GM19397 (cell line): ENCODE results near the gene RNF224.
"Not testable (repeated sequence)": the region's sequence is repeated elsewhere in the genome, so short reads cannot be mapped to it uniquely, and the experiment has no call there.

Source experiments
- ATAC-seq: cut with Tn5 transposase; IDR thresholded peaks from one replicate; pipeline ENCODE4 v1.9.1; 2021; ENCODE audit warnings: mild to moderate bottlenecking, moderate library complexity; ENCODE audit not compliant: unreplicated experiment

Gene RNF224

DNA sequence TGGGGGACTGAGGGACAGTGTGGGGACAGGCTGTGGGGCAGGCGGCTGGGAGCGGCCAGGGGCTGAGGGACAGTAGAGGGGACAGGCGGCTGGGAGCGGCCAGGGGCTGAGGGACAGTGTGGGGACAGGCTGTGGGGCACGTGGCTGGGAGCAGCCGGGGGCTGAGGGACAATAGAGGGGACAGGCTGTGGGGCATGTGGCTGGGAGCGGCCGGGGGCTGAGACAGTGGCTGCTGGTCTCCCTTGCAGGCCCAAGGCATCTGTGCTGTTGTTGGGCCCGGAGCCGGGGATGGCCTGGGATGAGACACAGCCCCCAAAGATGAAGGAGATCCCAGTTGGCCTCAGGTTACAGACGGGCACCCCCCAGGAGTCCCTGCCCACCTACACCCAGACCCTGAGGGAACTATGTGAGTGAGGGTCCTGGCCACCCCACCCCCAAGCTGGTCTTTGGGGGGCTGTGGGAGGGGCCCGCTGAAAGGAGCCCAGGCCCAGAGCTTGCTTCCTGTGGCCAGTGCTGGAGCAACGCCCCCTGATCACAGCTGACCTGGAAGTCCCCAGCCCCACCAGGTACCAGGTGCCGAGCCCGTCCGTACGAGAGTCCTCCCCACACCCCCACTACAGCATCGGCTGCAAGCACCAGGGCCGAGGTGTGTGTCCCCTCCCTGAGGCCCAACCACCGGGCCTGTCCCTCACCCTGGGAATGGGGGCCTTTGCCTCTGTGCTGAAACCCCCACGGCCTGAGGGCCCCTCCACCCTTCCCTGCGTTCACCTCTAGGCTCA is 24.4 kb downstream of the RNF224 start:
- ATAC-seq, result no peak

DNA sequence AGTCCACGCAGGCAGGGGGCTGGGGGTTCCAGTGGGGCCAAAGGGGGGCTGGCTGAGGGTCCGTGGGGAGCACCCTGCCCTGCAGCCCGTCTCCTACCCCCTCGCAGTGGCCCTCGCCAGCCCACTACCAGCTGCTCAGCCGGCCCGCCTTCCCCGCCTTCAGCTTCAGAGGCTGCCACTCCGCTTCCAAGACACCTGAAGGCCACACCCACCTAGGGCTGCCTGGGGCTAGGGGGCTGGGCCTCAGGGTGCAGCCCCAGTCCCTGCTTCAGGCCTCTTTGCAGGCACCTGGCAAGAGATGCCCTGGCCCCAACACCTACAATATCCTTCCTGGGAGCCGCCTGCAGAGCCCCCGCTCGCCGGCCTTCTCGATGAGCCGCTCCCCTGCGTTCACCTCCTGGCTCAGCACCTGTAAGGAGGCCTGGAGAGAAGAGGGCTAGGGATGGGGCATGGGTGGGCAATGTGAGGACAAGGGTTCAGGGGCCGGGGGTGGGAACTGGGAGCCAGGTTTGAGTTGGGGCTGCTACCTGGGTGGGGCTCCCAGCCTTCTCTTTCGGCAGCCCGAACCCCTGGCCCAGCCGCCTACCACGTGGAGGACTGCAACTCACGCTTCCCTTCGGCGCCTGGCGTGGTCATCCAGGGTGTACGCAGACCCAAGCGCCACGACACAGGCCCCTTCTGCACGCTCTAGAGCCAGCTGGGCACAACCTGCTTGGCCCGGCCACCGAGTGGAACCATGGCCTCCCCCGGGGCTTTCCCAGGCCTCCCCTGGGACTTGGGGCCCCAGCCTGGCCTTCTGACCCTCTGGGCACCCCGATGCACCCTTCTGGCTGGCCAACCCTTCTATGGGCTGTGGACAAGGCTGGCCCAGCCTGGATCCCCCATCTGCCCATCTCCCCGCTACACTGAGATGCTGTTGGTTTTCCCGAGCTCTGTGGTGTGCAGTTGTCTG is 25.5 kb downstream of the RNF224 start:
- ATAC-seq, result no peak

DNA sequence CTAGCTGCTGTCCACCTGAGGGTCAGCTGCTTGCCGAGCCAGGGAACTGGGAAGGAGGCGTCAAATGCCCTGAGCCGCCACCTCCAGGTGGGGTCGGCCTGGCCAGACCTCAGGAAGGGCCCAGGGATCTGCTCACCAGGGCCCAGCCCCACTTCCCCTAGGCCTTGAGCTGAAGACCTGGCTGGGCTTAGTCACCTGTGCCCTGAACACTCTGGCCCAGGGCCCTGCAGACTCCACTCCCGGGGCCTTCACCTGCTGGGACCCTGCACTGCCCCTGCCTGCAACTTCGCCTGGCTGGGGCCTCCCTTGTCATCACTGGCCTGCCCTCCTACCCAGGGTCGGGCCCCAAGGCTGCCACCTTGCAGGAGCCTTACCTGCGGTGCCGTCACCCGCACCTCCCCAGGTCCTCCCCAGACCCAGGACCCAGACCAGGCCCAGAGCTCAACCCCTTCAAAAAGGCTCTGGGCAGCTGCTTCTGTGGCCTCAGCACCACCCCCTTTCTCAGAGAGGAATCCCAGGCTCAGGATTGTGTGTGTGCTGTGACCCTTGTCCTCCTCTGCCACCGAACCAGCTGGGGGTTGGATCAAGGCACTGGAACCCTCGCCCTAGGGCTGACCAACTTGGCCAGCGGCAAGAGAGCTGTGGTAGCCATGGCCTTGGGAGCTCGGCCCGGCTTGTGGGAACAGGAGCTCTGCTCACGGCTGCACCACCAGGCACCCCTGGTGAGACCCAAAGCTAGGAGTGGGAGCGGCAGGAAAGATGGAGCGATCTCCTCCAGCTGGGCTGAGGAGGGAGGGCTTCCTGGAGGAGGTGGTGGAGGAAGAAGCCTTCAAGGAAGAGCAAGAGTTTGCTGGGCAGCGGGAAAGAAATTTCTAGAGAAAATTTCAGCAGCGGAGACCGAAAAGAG is 26.7 kb downstream of the RNF224 start:
- ATAC-seq, result no peak

DNA sequence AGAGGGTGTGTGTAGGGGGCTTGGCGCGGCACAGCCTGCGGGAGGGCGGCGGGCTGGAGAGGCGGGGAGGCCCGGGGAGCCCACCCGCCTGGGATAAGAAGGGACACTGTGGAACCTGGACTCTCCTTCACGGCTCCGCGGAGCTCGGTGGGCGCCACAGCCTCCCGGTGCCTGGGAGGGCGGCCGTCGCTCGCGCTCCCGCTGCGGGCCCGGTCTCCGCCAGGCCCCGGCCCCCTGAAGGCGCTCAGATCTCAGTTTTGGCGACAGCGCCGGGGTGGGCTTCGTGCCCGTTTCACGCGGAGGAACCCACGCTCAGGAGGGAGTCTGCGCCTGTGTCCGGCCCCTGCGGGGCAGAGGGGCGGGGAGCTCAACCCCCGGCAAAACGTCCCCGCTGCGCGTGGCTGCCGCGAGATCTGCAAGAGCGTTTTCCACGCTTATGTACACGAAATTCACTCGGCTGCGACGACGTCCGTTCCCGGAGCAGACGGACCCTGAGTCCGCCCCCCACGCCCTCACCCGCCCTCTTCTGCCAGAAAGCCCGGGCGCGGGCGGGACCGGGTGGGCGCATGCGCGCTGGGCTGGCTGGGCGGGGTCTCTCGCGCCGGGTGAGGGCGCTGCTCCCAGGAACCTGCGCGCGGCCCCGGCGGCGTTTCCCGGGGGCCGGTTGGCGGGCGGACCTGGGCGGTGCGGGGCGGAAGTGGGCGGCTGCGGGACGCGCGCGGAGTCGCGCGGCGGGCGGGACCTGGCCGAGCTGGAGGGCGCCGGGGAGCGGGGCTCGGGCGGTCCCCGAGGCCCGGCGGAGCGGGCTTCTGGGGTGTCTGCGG is 27.5 kb downstream of the RNF224 start, which contains the start of gene NELFB:
Gene NELFB (plus strand): TSS at position 704 of the 824 bp plus-strand sequence.
- ATAC-seq, result peak; percentile 88

DNA sequence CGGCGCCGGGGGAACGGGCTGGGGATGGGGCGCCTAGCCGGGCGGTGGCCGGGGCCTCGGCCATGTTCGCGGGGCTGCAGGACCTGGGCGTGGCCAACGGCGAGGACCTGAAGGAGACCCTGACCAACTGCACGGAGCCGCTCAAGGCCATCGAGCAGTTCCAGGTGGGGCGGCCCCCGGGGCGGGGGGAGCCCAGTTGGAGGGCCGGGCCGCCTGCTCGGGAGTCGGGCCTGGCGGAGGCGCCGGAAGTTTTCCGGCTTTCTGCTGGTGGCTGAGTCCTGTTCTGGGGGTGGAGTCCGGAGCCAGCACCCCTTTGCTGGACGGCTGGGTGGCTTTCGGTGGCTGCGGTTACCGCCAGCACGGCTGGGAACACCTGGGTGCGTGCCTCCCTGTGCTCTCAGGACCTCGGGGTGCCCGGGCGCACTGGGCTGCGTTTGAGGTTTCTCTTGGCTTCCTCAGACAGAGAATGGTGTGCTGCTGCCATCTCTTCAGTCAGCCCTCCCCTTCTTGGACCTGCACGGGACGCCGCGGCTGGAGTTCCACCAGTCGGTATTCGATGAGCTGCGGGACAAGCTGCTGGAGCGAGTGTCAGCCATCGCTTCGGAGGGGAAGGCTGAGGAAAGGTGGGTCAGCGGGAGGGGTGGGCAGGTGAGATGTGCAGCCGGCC is 28.3 kb downstream of the RNF224 start:
- ATAC-seq, result no peak

DNA sequence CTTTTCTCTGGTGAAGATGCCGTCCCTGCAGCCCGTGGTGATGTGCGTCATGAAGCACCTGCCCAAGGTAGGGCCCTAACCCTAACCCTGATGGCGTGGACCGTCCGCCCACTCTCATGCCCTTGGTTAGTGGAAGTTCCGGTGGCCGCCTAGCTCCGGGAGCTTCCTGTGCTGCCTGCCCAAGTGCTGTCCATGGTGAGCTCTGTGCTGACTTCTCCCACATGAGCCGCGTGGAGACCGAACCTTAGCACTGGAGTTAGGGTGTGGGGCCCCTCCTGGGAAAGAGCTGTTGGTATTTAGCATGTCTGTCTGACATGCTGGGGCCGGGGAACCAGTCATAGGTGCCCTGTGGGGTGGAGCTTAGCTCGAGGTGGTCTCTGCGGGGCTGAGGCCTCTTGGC is 29.1 kb downstream of the RNF224 start:
- ATAC-seq, result no peak

DNA sequence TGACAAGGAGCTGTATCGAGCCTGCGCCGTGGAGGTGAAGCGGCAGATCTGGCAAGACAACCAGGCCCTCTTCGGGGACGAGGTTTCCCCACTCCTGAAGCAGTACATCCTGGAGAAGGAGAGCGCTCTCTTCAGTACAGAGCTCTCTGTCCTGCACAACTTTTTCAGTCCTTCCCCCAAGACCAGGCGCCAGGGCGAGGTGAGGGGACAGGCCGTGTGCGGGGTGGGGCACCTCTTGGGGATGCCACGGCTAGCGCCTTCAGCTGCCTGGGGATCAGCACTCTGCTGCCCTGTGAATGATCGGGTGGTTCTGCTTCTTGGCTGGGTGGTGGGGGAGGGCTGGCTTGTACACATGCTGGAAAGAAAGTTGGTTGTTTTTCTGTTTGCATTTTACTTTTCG is 29.6 kb downstream of the RNF224 start:
- no peak for ATAC-seq

DNA sequence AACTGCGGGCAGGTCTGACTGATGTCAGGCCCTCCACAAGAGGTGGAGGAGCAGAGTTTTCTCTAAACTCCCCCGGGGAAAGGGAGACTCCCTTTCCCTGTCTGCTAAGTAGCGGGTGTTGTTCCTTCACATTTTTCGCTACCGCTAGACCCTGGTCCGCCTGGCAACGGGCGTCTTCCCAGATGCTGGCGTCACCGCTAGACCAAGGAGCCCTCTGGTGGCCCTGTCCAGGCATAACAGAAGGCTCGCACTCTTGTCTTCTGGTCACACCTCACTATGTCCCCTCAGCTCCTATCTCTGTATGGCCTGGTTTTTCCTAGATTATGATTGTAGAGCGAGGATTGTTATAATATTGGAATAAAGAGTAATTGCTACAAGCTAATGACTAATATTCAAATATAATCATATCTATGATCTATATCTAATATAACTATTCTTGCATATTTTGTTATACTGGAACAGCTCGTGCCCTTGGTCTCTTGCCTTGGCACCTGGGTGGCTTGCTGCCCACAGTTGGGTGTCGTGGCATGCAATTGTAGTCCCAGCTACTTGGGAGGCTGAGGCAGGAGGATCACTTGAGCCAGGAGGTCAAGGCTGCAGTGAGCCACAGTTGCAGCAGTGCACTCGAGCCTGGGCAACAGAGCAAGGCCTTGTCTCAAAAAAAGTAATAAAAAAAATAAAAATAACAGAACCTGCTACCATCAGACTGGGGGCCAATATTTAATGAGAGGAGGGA is 35.0 kb downstream of the RNF224 start:
- not testable (repeated sequence) for ATAC-seq

DNA sequence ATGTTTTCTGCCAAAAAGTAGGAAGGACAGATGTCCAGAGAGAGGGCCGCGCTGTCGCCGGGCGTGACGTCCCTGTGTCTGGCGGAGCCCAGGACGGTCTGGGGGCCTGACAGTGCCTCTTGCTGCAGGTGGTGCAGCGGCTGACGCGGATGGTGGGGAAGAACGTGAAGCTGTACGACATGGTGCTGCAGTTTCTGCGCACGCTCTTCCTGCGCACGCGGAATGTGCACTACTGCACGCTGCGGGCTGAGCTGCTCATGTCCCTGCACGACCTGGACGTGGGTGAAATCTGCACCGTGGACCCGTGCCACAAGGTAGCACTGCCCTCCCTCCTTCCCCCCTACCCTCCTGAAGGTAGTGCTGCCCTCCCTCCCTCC is 35.6 kb downstream of the RNF224 start:
- no peak for ATAC-seq

DNA sequence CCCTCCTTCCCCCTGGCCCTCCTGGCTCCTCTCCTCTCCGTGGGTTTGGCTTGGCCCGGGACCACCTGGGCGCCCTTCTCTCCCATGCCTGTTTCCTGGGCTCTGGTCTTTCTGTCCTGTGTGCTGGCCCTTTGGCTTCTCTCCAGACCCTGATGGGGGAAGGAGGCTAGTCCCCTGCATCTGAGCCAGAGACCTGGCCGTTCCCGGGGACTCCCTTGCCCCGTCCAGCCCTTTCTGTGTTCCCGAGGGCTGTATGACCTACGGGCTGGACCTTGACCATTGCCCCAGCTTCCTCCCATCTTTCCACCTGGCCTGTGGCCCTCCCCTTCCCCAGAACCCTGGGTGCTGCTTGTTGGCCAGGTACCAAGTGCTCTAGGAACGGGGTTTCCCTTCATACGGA is 36.2 kb downstream of the RNF224 start:
- no peak for ATAC-seq

DNA sequence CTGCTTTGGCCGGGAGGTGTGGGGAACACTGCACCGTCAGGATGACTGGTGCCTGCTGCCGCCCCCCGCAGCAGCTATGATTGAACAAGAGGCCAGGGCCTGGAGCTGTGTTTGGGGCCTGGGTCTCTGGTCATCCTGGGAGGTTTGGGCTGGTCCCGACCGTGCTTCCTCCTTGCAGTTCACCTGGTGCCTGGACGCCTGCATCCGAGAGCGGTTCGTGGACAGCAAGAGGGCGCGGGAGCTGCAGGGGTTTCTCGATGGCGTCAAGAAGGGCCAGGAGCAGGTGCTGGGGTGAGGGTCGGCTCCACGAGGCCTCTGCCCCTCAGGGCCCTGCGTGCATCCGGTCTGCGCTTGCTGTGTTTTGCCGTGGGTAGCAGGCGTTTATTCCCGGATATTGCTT is 36.8 kb downstream of the RNF224 start:
- no peak for ATAC-seq

DNA sequence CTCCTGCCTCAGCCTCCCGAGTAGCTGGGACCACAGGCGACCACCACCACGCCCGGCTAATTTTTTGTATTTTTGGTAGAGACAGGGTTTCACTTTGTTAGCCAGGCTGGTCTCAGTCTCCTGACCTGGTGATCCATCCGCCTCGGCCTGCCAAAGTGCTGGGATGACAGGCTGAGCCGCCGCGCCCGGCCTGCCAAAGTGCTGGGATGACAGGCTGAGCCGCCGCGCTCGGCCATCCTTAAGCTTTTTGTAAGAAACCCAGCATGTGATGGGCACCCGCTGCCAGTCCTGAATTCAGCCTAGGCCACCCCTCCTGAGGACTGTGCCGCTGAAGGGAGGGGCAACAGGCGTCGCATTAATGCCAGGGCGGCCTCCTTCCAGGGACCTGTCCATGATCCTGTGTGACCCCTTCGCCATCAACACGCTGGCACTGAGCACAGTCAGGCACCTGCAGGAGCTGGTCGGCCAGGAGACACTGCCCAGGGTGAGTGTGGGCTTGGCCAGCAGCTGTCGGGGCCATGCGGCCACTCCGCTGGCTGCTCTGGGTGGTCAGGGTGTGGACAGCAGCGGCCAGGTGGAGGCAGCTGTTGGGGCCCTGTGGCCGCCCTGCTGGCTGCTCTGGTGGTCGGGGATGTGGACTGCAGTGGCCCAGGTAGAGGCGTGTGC is 38.3 kb downstream of the RNF224 start:
- no peak for ATAC-seq

DNA sequence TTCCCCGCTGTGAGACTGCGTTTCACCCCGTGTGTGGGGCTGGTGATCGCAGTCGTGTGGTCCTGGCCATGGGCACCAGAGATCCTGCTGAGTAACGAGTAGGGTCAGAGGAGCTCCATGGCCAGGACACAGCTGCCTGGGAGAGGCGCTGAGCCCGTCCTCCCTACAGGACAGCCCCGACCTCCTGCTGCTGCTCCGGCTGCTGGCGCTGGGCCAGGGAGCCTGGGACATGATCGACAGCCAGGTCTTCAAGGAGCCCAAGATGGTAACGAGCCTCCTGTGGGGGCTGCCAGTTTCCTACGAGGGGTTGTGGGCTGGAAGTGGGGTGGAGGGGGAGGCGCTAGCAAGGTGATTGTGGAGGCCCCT is 38.8 kb downstream of the RNF224 start:
- no peak for ATAC-seq

DNA sequence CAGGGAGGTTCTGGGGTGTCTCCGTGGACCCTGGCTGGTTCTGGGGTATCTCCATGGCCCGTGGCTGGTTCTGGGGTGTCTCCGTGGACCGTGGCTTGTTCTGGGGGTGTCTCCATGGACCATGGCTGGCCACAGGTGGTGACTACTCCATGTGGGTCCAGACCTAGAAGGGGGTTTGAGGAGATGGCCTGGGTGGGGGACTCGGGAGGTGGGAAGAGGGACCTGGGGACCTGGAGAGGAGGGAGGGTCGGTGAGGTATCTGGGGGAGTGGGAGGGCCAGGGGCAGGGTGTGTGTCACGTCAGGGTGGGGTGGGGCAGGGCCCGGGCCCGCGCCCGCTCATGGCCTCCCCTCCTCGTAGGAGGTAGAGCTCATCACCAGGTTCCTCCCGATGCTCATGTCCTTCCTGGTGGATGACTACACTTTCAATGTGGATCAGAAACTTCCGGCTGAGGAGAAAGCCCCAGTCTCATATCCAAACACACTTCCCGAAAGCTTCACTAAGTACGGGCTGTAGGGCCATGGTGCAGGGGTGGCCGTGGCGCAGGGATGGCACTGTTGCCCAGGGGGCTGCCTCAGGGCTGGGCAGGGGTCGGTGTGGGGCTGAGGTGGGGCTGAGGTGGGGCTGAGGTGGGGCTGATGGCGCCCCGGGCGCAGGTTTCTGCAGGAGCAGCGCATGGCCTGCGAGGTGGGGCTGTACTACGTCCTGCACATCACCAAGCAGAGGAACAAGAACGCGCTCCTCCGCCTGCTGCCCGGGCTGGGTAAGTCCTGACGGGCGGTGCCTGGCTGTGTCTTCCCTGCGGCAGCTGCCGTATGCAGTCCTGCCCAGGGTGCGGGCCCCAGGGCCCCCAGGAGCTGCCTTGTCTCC is 39.5 kb downstream of the RNF224 start:
- ATAC-seq, result no peak

DNA sequence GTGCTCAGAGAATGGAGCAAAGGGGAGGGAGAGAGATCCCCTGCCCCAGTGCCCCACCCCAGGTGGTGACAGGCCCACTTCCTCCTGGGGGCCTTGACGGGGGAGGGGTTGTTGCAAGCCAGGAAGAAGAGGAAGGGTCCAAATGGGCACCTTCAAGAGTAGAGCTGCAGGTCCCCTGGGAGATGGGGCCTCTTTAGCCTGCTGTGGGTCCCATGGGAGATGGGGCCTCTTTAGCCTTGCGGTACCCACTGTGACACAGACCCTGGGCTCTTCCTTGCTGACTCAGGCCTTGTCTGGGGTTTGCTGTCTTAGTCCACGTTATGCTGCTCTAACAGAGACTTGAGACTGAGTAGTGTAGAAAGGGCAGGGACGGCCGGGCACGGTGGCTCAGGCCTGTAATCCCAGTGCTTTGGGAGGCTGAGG is 40.6 kb downstream of the RNF224 start:
- no peak for ATAC-seq

DNA sequence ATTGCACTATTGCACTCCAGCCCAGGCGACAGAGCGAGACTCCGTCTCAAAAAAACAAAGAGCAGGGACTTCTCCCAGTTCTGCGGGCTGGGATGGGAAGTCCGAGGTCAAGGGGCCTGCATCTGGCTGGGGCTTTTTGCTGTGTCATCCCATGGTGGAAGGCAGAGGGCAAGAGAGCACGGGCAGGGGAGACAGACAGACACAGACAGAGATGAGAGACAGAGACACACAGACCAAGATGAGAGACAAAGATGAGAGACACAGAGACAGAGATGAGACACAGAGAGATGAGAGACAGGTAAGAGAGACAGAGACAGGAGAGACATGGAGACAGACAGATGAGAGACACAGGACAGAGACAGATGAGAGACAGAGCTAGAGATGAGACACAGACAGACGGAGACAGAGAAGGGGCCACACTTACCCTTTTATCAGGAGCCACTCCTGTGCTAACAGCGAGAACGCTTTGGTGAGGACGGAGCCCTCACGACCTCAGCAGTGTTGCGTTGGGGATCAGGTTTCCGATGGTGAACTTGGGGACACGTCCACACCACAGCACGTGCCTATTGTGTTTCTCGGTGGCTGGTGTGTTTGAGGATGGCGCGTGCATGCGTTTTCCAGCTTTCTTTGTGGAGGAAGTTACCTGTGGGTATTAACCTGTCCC is 41.4 kb downstream of the RNF224 start:
- ATAC-seq, result no peak

DNA sequence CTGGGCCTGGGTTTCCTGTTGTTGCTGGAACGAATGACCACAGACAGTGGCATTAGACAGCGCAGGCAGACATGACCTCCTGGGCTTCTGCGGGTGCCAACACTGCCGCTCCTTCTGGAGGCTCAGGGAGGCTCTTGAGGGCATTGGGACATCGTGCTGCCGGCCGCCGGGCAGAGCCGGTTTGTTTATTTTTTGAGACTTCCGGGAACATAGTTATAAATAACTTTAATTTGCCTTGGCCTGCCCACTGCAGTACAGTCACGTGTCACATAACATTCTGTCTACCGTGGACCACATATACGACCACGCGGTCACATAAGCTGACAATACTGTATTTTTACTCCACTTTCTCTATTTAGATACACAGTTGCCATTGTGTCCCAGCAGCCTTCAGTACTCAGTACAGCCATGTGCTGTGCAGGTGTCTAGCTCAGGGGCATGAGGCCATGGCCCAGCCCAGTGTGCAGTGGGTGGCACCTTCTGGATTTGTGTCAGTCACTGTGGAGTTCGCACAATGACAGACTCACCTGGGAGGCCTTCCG is 42.0 kb downstream of the RNF224 start:
- no peak for ATAC-seq
